Activated T-helper 17 cell treated with anti-CD3 and anti-CD28 coated beads, Interleukin-2, amount 50 U/mL, for 72 hours (primary cell): Measurements from ENCODE around the gene TMEM9. TPM values are rescaled to one million over a fixed set of nuclear protein-coding genes. Genes with fewer than 3 reads are reported as not detected.

Experiments used
- ATAC-seq: fragments of 150-1000 bp; cut with Tn5 transposase; replicated peaks from 2 replicates; pipeline ENCODE4 v1.10.0; 2021; ENCODE audit warnings: mild to moderate bottlenecking, moderate library complexity
- H3K27ac Mint-ChIP-seq: one replicate; pipeline ENCODE4 v1.8.0; 2022; ENCODE audit warnings: mixed read lengths
- H3K27me3 Mint-ChIP-seq: one replicate; pipeline ENCODE4 v1.8.0; 2022; ENCODE audit warnings: mixed read lengths
- H3K36me3 Mint-ChIP-seq: one replicate; pipeline ENCODE4 v1.8.0; 2022; ENCODE audit warnings: low read depth, mild to moderate bottlenecking, mixed read lengths
- H3K4me1 Mint-ChIP-seq: one replicate; pipeline ENCODE4 v1.8.0; 2022; ENCODE audit warnings: mixed read lengths
- H3K4me3 Mint-ChIP-seq: one replicate; pipeline ENCODE4 v1.8.0; 2022; ENCODE audit warnings: mild to moderate bottlenecking, mixed read lengths
- H3K9me3 Mint-ChIP-seq: one replicate; pipeline ENCODE4 v1.8.0; 2022; ENCODE audit warnings: mixed read lengths
- total RNA-seq, 2 donors: library from RNA; stranded (reverse); gene quantifications; one replicate each; pipeline ENCODE4 v1.2.3, GENCODE V29; 2022

The TMEM9 gene
- total RNA-seq, 2 donors from 2014 or later: 19.5 to 25.7 TPM

GRCh38 chr1:201144701-201145100 is 9.6 kb downstream of the TMEM9 start:
- no peak overlapping the region for H3K27ac Mint-ChIP-seq
- ATAC-seq: no peak
- no peaks in the 10 kb centered on the region for H3K27me3 Mint-ChIP-seq
- H3K4me3 Mint-ChIP-seq: no peak overlapping the region
- H3K9me3 Mint-ChIP-seq: no peaks in the 10 kb centered on the region
- H3K36me3 Mint-ChIP-seq: peaks cover 61% of the 10 kb centered on the region
- no peaks in the 10 kb centered on the region for H3K4me1 Mint-ChIP-seq

DNA sequence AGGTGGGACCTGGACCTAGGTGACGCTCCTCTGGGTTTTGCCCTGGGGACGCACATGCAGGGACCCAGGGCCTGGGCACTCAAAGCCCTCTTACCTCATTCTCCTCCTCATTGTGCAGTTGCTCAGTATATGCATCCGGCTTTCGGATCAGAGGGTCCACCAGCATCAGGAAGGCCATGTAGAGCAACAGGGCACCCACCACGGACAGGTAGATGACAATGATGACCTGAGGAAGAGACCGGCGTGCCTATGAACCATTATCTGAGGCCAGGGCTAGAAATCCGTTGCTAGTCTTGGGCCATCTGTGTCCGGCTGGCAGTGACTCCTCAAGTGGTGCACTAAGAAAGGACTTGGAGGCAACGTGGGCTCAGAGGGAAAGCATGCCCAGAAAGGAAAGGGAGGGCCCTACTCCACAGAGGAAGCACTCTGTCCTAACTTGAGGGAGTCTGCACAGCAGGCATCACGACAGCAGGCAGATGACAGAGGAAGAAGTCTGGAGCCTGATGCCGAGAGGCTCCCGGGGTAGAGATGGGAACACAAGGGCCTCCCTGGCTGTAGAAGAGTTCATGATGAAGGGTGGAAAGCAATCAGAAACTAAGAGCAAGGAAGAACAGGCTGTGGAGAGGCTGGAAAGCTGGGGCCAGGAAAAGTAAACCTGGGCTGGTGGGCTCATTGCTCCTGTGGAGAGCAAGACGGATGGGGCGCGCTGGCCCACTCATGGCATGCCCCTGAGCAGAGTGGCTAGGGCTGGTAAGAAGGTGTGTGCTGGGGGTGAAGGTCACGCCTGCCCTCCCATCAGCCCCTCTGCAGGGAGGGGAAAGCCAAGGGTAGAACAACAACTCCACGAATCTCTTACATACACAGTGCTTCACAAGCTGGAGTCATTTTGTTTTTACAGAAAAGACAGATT is 10.3 kb downstream of the TMEM9 start:
- no peak overlapping the region for H3K27ac Mint-ChIP-seq
- no peaks in the 10 kb centered on the region for H3K4me1 Mint-ChIP-seq
- H3K9me3 Mint-ChIP-seq: no peaks in the 10 kb centered on the region
- no peak for ATAC-seq
- H3K36me3 Mint-ChIP-seq: peaks cover 54% of the 10 kb centered on the region
- H3K4me3 Mint-ChIP-seq: no peak overlapping the region
- no peaks in the 10 kb centered on the region for H3K27me3 Mint-ChIP-seq

DNA sequence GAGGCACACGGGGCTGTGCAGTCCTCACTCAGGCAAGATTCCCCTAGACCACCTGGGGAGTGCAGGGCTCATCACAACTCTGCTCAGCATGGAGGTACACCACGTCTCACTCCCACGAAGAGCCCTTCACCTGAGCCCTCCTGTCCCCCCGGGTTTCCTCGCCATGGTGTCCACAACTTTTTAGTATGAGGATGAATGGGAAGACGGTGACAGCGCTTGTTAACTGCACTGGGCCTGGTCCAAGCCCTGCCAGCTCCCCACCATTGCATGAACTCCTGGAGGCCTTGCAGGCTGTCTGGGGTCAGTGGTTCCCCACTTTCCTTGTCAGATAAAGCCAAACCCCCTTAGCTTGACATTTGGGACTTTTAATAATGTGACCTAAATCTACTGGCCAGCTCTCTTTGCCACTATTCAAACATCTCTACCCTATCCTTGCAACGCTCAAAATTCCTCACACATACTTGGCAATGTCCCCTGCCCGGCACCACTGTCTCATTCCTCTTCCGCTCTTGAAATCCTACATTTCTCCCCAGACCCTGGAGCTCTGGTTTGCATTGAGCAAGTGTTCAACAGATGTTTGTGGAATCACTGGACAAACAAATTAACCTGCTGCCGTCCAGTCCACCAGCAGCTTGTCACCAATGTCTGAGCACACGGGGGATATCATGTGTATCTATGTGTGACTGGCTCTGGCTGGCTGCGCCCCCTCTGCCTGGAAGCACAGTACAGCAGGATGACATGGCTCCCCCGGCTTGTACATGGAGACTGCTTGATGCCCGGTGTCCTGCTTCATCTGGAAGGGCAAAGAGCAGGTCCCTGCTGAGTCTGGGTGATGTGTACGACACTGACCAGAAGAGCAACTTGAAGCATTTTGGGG is 11.2 kb downstream of the TMEM9 start:
- H3K36me3 Mint-ChIP-seq: peaks cover 50% of the 10 kb centered on the region
- no peak overlapping the region for H3K4me3 Mint-ChIP-seq
- no peaks in the 10 kb centered on the region for H3K4me1 Mint-ChIP-seq
- no peaks in the 10 kb centered on the region for H3K27me3 Mint-ChIP-seq
- no peak overlapping the region for H3K27ac Mint-ChIP-seq
- H3K9me3 Mint-ChIP-seq: no peaks in the 10 kb centered on the region
- ATAC-seq: no peak

DNA sequence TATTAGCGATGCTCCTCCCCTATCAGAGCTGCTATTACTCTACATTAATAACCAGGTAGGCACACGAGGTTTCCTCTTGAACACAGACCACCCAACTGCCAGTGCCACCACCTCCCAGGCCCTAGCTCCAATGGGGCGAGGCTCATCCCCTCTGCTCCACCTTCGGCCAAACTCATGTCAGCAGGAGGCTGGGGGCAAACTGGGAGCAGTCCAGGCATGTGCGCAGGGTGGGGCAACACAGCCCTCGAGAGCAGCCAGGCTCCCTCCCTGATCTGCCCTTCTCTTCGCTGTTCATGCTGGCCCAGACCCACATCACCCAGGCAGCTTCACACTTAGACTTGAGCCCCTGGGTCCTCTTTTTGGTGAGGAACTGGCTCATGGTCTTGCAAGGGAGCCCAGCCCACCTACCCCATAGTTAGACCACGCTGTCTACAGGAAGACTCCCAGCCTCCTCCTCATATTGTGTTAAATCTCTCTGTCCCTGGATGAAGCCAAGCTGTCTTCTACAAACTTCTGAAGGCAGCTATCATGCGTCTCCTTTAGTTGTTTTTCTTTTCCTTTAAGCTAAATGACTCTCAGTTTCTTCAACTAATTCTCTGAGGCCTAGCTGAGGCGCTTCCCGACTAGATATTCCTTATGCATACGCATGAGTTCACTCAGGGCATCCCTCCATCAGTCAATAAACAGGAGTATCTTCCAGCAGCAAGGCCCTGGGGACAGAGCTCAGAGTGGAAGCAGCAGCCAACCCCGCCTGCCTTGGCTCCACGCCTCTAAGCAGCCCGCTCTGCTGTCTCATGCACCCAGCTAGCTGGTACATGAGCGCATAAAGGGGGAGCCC is 12.0 kb downstream of the TMEM9 start:
- Mint-ChIP-seq H3K9me3 (no peaks in the 10 kb centered on the region), H3K4me3 (no peak overlapping the region), H3K27ac (no peak overlapping the region), H3K36me3 (peaks cover 42% of the 10 kb centered on the region), H3K4me1 (no peaks in the 10 kb centered on the region), H3K27me3 (no peaks in the 10 kb centered on the region)
- no peak for ATAC-seq

- no peak for ATAC-seq
- H3K27ac Mint-ChIP-seq: no peak overlapping the region
Measured at GRCh38 chr1:201141418-201141817, 12.9 kb downstream of the TMEM9 start.

DNA sequence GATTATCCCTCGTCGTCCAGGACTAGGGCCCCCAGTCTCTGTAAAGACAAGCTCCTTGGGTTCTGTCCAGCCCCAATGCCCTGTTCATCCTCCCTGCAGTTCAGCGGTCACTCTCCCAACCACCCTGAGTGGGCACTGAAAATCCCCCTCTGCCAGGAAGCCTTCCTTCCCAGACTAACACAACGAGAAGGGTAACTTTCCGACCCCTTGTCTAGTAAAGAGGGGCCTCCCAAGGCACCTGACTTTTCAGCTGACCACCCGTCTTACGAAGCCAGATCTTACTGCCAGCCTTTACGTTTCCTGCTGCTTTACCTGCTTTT is 13.4 kb downstream of the TMEM9 start:
- Mint-ChIP-seq H3K27ac (peak overlapping the region; percentile 19), H3K4me3 (no peak overlapping the region), H3K36me3 (peaks cover 28% of the 10 kb centered on the region), H3K27me3 (no peaks in the 10 kb centered on the region), H3K4me1 (no peaks in the 10 kb centered on the region), H3K9me3 (no peaks in the 10 kb centered on the region)
- ATAC-seq: no peak

More at GRCh38 chr1:201141418-201141817, 12.9 kb downstream of the TMEM9 start:
- H3K36me3 Mint-ChIP-seq: peaks cover 33% of the 10 kb centered on the region
- H3K4me1 Mint-ChIP-seq: no peaks in the 10 kb centered on the region
- no peaks in the 10 kb centered on the region for H3K9me3 Mint-ChIP-seq
- no peak overlapping the region for H3K4me3 Mint-ChIP-seq
- no peaks in the 10 kb centered on the region for H3K27me3 Mint-ChIP-seq

- Mint-ChIP-seq H3K36me3 (peaks cover 29% of the 10 kb centered on the region), H3K27ac (peak overlapping the region; percentile 78), H3K4me3 (no peak overlapping the region), H3K27me3 (no peaks in the 10 kb centered on the region), H3K4me1 (no peaks in the 10 kb centered on the region), H3K9me3 (no peaks in the 10 kb centered on the region)
- ATAC-seq: no peak
Measured at GRCh38 chr1:201140235-201140940, 13.9 kb downstream of the TMEM9 start.

DNA sequence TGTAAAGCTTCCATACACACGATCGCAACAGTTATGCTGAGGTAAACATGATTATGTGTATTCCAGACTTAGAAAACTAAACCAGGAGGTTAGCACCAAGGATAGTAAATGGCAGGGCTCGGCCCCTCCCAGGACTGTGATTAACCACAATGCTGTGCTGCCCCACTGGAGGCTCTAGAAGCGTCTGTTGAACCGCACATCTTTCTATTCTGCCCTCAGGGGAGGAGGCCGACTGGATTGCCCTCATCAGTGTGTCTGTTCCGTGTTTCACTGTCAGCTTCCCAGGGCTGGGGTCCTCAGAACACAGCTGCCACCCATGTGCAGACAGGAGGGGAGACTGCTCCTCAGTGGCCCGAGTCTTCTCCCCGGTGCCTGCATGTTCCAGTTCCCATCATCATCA is 14.5 kb downstream of the TMEM9 start:
- H3K27ac Mint-ChIP-seq: peak overlapping the region; percentile 78
- no peaks in the 10 kb centered on the region for H3K27me3 Mint-ChIP-seq
- no peak overlapping the region for H3K4me3 Mint-ChIP-seq
- H3K9me3 Mint-ChIP-seq: no peaks in the 10 kb centered on the region
- no peaks in the 10 kb centered on the region for H3K4me1 Mint-ChIP-seq
- ATAC-seq: no peak
- peaks cover 26% of the 10 kb centered on the region for H3K36me3 Mint-ChIP-seq

DNA sequence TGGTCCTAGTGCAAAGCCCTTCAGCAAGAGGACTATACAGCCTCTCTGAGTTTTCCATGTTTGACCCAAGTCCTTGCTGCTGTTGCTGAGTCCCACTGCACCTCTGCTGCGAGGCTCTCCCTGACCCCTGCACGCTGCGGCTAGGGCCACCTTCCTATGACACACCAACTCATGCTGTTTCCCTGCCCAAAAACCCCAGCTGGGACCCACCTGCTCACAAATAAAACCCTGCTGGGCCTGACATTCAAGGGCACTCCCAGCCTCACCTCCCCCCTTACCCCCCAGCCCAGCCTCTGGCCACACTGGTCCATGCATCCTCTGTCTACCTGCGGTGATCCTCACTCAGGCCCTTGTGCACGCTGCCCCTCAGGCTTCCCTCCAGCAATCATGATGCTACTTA is 15.0 kb downstream of the TMEM9 start:
- H3K36me3 Mint-ChIP-seq: peaks cover 21% of the 10 kb centered on the region
- H3K27ac Mint-ChIP-seq: peak overlapping the region; percentile 21
- H3K9me3 Mint-ChIP-seq: no peaks in the 10 kb centered on the region

GRCh38 chr1:201138311-201138840 is 15.9 kb downstream of the TMEM9 start:
- no peak overlapping the region for H3K27ac Mint-ChIP-seq
- no peak overlapping the region for H3K4me3 Mint-ChIP-seq
- H3K36me3 Mint-ChIP-seq: peaks cover 13% of the 10 kb centered on the region
- ATAC-seq: no peak
- no peaks in the 10 kb centered on the region for H3K9me3 Mint-ChIP-seq
- no peaks in the 10 kb centered on the region for H3K4me1 Mint-ChIP-seq
- no peaks in the 10 kb centered on the region for H3K27me3 Mint-ChIP-seq

More for the DNA sequence above, 15.0 kb downstream of the TMEM9 start:
- Mint-ChIP-seq H3K4me1 (no peaks in the 10 kb centered on the region), H3K27me3 (no peaks in the 10 kb centered on the region), H3K4me3 (no peak overlapping the region)
- no peak for ATAC-seq

GRCh38 chr1:201137579-201138310 is 16.5 kb downstream of the TMEM9 start:
- no peak overlapping the region for H3K27ac Mint-ChIP-seq

GRCh38 chr1:201137024-201137392 is 17.3 kb downstream of the TMEM9 start:
- no peak overlapping the region for H3K4me3 Mint-ChIP-seq
- H3K27me3 Mint-ChIP-seq: no peaks in the 10 kb centered on the region
- no peaks in the 10 kb centered on the region for H3K9me3 Mint-ChIP-seq
- H3K36me3 Mint-ChIP-seq: peaks cover 8% of the 10 kb centered on the region
- ATAC-seq: no peak
- no peaks in the 10 kb centered on the region for H3K4me1 Mint-ChIP-seq
- H3K27ac Mint-ChIP-seq: no peak overlapping the region

More at GRCh38 chr1:201137579-201138310, 16.5 kb downstream of the TMEM9 start:
- Mint-ChIP-seq H3K36me3 (peaks cover 8% of the 10 kb centered on the region), H3K4me3 (no peak overlapping the region), H3K9me3 (no peaks in the 10 kb centered on the region), H3K27me3 (no peaks in the 10 kb centered on the region), H3K4me1 (no peaks in the 10 kb centered on the region)
- no peak for ATAC-seq

GRCh38 chr1:201136355-201137023 is 17.8 kb downstream of the TMEM9 start:
- no peaks in the 10 kb centered on the region for H3K4me1 Mint-ChIP-seq
- no peak for ATAC-seq
- H3K27me3 Mint-ChIP-seq: no peaks in the 10 kb centered on the region
- peaks cover 8% of the 10 kb centered on the region for H3K36me3 Mint-ChIP-seq
- no peak overlapping the region for H3K4me3 Mint-ChIP-seq
- no peaks in the 10 kb centered on the region for H3K9me3 Mint-ChIP-seq
- no peak overlapping the region for H3K27ac Mint-ChIP-seq
